Measurements from ENCODE around the gene RGS10.
A peak's percentile ranks its signal among the peaks of the same experiment; 100 is the strongest.

RGS10 gene

DNA sequence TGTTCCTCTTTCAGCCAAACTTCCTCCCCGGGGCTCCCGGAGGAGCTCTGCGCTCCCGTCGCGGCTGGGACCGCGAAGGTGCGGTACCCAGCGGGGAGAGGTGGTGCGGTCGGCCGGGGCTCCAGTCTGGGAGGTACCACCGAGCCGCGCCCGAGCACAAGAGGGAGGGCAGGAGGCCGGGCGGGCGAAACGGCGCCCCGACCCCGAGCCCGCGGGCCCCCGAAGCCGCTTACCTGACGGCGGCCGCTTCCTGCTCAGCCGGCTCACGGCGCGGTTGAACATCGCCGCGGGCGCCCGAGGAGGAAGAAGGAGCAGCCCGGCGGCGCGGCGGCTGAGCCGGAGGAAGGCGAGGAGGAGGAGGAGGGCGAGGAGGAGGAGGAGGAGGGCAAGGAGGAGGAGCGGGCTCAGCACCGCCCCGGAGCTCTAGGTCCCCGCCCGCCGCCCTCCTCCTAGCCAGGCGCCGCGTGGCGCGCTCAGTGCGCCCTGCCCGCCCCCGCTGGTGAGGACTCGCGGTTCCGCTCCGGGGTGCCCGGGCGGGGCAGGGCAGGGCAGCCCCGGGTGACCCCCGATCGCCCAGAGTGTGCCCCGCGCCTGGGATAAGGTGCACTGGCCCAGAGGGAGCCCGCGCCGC lies at the start of gene RGS10 (continued):
- no peak for TF ChIP-seq ZNF548 (tag by site-specific recombination; IDR thresholded peaks at IDR 0.05)
- 0 out of 2 replicates have a peak, but pooled peaks have one; percentile 15 for TF ChIP-seq ZNF626 (tag by site-specific recombination; IDR thresholded peaks at IDR 0.05)
- TF ChIP-seq ZNF561 (tag by site-specific recombination; IDR thresholded peaks at IDR 0.05; ENCODE audit: borderline replicate concordance) = peak; percentile 66; the same call in 1 of the 2 replicates
- no peak for TF ChIP-seq ZNF585B (tag by site-specific recombination; IDR thresholded peaks at IDR 0.05)
- TF ChIP-seq ZNF791 (tag by site-specific recombination; IDR thresholded peaks at IDR 0.05) = no peak
- no peak for TF ChIP-seq GFI1B (tag by site-specific recombination; IDR thresholded peaks at IDR 0.05)
- no peak for TF ChIP-seq ZNF514 (tag by site-specific recombination; IDR thresholded peaks at IDR 0.05)
- TF ChIP-seq ZNF214 (tag by site-specific recombination; IDR thresholded peaks at IDR 0.05; ENCODE audit: borderline replicate concordance) = no peak
- no peak for TF ChIP-seq ZNF391 (tag by site-specific recombination; IDR thresholded peaks at IDR 0.05; ENCODE audit: borderline replicate concordance, low read depth)
- TF ChIP-seq, protein P1, sequence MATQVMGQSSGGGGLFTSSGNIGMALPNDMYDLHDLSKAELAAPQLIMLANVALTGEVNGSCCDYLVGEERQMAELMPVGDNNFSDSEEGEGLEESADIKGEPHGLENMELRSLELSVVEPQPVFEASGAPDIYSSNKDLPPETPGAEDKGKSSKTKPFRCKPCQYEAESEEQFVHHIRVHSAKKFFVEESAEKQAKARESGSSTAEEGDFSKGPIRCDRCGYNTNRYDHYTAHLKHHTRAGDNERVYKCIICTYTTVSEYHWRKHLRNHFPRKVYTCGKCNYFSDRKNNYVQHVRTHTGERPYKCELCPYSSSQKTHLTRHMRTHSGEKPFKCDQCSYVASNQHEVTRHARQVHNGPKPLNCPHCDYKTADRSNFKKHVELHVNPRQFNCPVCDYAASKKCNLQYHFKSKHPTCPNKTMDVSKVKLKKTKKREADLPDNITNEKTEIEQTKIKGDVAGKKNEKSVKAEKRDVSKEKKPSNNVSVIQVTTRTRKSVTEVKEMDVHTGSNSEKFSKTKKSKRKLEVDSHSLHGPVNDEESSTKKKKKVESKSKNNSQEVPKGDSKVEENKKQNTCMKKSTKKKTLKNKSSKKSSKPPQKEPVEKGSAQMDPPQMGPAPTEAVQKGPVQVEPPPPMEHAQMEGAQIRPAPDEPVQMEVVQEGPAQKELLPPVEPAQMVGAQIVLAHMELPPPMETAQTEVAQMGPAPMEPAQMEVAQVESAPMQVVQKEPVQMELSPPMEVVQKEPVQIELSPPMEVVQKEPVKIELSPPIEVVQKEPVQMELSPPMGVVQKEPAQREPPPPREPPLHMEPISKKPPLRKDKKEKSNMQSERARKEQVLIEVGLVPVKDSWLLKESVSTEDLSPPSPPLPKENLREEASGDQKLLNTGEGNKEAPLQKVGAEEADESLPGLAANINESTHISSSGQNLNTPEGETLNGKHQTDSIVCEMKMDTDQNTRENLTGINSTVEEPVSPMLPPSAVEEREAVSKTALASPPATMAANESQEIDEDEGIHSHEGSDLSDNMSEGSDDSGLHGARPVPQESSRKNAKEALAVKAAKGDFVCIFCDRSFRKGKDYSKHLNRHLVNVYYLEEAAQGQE (tag by site-specific recombination; IDR thresholded peaks at IDR 0.05) = no peak
- TF ChIP-seq, protein P2, sequence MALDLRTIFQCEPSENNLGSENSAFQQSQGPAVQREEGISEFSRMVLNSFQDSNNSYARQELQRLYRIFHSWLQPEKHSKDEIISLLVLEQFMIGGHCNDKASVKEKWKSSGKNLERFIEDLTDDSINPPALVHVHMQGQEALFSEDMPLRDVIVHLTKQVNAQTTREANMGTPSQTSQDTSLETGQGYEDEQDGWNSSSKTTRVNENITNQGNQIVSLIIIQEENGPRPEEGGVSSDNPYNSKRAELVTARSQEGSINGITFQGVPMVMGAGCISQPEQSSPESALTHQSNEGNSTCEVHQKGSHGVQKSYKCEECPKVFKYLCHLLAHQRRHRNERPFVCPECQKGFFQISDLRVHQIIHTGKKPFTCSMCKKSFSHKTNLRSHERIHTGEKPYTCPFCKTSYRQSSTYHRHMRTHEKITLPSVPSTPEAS (tag by site-specific recombination; IDR thresholded peaks at IDR 0.05) = no peak
- TF ChIP-seq ZNF510 (tag by site-specific recombination; IDR thresholded peaks at IDR 0.05; ENCODE audit: insufficient replicate concordance) = no peak
- no peak for TF ChIP-seq HOXD13 (CRISPR knock-in tag; IDR thresholded peaks at IDR 0.05; ENCODE audit: borderline replicate concordance)
- TF ChIP-seq ZNF670 (tag by site-specific recombination; IDR thresholded peaks at IDR 0.05; ENCODE audit: low read depth) = no peak
- TF ChIP-seq, protein P3, sequence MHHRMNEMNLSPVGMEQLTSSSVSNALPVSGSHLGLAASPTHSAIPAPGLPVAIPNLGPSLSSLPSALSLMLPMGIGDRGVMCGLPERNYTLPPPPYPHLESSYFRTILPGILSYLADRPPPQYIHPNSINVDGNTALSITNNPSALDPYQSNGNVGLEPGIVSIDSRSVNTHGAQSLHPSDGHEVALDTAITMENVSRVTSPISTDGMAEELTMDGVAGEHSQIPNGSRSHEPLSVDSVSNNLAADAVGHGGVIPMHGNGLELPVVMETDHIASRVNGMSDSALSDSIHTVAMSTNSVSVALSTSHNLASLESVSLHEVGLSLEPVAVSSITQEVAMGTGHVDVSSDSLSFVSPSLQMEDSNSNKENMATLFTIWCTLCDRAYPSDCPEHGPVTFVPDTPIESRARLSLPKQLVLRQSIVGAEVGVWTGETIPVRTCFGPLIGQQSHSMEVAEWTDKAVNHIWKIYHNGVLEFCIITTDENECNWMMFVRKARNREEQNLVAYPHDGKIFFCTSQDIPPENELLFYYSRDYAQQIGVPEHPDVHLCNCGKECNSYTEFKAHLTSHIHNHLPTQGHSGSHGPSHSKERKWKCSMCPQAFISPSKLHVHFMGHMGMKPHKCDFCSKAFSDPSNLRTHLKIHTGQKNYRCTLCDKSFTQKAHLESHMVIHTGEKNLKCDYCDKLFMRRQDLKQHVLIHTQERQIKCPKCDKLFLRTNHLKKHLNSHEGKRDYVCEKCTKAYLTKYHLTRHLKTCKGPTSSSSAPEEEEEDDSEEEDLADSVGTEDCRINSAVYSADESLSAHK (tag by site-specific recombination; IDR thresholded peaks at IDR 0.05) = no peak
- TF ChIP-seq, protein P4, sequence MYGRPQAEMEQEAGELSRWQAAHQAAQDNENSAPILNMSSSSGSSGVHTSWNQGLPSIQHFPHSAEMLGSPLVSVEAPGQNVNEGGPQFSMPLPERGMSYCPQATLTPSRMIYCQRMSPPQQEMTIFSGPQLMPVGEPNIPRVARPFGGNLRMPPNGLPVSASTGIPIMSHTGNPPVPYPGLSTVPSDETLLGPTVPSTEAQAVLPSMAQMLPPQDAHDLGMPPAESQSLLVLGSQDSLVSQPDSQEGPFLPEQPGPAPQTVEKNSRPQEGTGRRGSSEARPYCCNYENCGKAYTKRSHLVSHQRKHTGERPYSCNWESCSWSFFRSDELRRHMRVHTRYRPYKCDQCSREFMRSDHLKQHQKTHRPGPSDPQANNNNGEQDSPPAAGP (tag by site-specific recombination; IDR thresholded peaks at IDR 0.05) = 0 out of 2 replicates have a peak, but pooled peaks have one; percentile 17
- TF ChIP-seq, protein P5, sequence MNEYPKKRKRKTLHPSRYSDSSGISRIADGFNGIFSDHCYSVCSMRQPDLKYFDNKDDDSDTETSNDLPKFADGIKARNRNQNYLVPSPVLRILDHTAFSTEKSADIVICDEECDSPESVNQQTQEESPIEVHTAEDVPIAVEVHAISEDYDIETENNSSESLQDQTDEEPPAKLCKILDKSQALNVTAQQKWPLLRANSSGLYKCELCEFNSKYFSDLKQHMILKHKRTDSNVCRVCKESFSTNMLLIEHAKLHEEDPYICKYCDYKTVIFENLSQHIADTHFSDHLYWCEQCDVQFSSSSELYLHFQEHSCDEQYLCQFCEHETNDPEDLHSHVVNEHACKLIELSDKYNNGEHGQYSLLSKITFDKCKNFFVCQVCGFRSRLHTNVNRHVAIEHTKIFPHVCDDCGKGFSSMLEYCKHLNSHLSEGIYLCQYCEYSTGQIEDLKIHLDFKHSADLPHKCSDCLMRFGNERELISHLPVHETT (tag by site-specific recombination; IDR thresholded peaks at IDR 0.05) = no peak
- TF ChIP-seq ZNF707 (tag by site-specific recombination; IDR thresholded peaks at IDR 0.05) = no peak
- no peak for TF ChIP-seq ZNF677 (tag by site-specific recombination; IDR thresholded peaks at IDR 0.05)
- TF ChIP-seq, protein P6, sequence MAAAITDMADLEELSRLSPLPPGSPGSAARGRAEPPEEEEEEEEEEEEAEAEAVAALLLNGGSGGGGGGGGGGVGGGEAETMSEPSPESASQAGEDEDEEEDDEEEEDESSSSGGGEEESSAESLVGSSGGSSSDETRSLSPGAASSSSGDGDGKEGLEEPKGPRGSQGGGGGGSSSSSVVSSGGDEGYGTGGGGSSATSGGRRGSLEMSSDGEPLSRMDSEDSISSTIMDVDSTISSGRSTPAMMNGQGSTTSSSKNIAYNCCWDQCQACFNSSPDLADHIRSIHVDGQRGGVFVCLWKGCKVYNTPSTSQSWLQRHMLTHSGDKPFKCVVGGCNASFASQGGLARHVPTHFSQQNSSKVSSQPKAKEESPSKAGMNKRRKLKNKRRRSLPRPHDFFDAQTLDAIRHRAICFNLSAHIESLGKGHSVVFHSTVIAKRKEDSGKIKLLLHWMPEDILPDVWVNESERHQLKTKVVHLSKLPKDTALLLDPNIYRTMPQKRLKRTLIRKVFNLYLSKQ (tag by site-specific recombination; IDR thresholded peaks at IDR 0.05; ENCODE audit: borderline replicate concordance) = no peak
- no peak; the same call in 1 of the 2 replicates for TF ChIP-seq OSR2 (tag by site-specific recombination; IDR thresholded peaks at IDR 0.05)
- no peak for TF ChIP-seq ZNF549 (tag by site-specific recombination; IDR thresholded peaks at IDR 0.05)
- 0 out of 2 replicates have a peak, but pooled peaks have one; percentile 26 for TF ChIP-seq ZBTB17 (tag by site-specific recombination; IDR thresholded peaks at IDR 0.05)
- TF ChIP-seq ZNF747 (tag by site-specific recombination; IDR thresholded peaks at IDR 0.05) = no peak
- no peak for TF ChIP-seq ZNF621 (tag by site-specific recombination; IDR thresholded peaks at IDR 0.05)
- no peak for TF ChIP-seq YY1 (tag by site-specific recombination; IDR thresholded peaks at IDR 0.05)
- TF ChIP-seq, protein P7, sequence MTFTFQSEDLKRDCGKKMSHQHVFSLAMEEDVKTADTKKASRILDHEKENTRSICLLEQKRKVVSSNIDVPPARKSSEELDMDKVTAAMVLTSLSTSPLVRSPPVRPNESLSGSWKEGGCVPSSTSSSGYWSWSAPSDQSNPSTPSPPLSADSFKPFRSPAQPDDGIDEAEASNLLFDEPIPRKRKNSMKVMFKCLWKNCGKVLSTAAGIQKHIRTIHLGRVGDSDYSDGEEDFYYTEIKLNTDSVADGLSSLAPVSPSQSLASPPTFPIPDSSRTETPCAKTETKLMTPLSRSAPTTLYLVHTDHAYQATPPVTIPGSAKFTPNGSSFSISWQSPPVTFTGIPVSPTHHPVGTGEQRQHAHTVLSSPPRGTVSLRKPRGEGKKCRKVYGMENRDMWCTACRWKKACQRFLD (tag by site-specific recombination; IDR thresholded peaks at IDR 0.05) = no peak
- no peak; the same call in 1 of the 2 replicates for TF ChIP-seq ZNF335 (tag by site-specific recombination; conservative IDR thresholded peaks at IDR 0.05)

All from HEK293 (cell line).